Stimulated activated effector memory CD8-positive, alpha-beta T cell treated with anti-CD3 and anti-CD28 coated beads, Interleukin-12 subunit alpha, Interleukin-12 subunit beta, amount 100 ng/mL, for 72 hours (primary cell): ENCODE data around the gene PPTC7.
"Not testable (repeated sequence)": the region's sequence is repeated elsewhere in the genome, so short reads cannot be mapped to it uniquely, and the experiment has no call there.

Experiments
- ATAC-seq: fragments of 150-1000 bp; cut with Tn5 transposase; 2 replicates; pipeline ENCODE4 v1.10.0; 2021
- DNase-seq, 2 donors: peaks; one replicate each; pipeline ENCODE4 v3.0.0; 2021 to 2022; ENCODE audit warnings: low spot score in 2 of 2
- H3K27ac Mint-ChIP-seq: one replicate; pipeline ENCODE4 v1.8.0; 2022; ENCODE audit warnings: mild to moderate bottlenecking, mixed read lengths
- H3K36me3 Mint-ChIP-seq: one replicate; pipeline ENCODE4 v1.8.0; 2022; ENCODE audit warnings: mild to moderate bottlenecking, mixed read lengths
- H3K4me1 Mint-ChIP-seq: one replicate; pipeline ENCODE4 v1.8.0; 2022; ENCODE audit warnings: mixed read lengths
- H3K4me3 Mint-ChIP-seq: one replicate; pipeline ENCODE4 v1.8.0; 2022; ENCODE audit warnings: mild to moderate bottlenecking, mixed read lengths
- H3K9me3 Mint-ChIP-seq: one replicate; pipeline ENCODE4 v1.8.0; 2022; ENCODE audit warnings: mixed read lengths

The PPTC7 gene

GRCh38 chr12:110556705-110557104 lies 26.4 kb downstream of the PPTC7 start:
- no peak overlapping the region for H3K4me3 Mint-ChIP-seq
- peaks cover 50% of the 10 kb centered on the region for H3K4me1 Mint-ChIP-seq
- ATAC-seq (no peak), DNase-seq (no peak)
- peak overlapping the region; percentile 80 for H3K27ac Mint-ChIP-seq
- H3K36me3 Mint-ChIP-seq = peaks cover 25% of the 10 kb centered on the region
- H3K9me3 Mint-ChIP-seq = no peaks in the 10 kb centered on the region

GRCh38 chr12:110555577-110556406 lies 27.3 kb downstream of the PPTC7 start:
- H3K27ac Mint-ChIP-seq = peak overlapping the region; percentile 80
- peaks cover 43% of the 10 kb centered on the region for H3K4me1 Mint-ChIP-seq
- no peak overlapping the region for H3K4me3 Mint-ChIP-seq
- DNase-seq (no peak), ATAC-seq (no peak)
- H3K36me3 Mint-ChIP-seq = peaks cover 28% of the 10 kb centered on the region
- H3K9me3 Mint-ChIP-seq = no peaks in the 10 kb centered on the region

- peaks cover 40% of the 10 kb centered on the region for H3K36me3 Mint-ChIP-seq
- ATAC-seq (no peak), DNase-seq (no peak)
- no peak overlapping the region for H3K4me3 Mint-ChIP-seq
- peaks cover 48% of the 10 kb centered on the region for H3K4me1 Mint-ChIP-seq
- no peaks in the 10 kb centered on the region for H3K9me3 Mint-ChIP-seq
- H3K27ac Mint-ChIP-seq = no peak overlapping the region
Measured at GRCh38 chr12:110554184-110554583, 28.9 kb downstream of the PPTC7 start.

GRCh38 chr12:110550981-110551380 lies 32.1 kb downstream of the PPTC7 start:
- peaks cover 44% of the 10 kb centered on the region for H3K4me1 Mint-ChIP-seq
- ATAC-seq (no peak), DNase-seq (no peak)
- no peak overlapping the region for H3K27ac Mint-ChIP-seq
- peaks cover 62% of the 10 kb centered on the region for H3K36me3 Mint-ChIP-seq
- no peak overlapping the region for H3K4me3 Mint-ChIP-seq
- H3K9me3 Mint-ChIP-seq = no peaks in the 10 kb centered on the region

GRCh38 chr12:110549716-110550115 lies 33.4 kb downstream of the PPTC7 start:
- Mint-ChIP-seq H3K27ac (peak overlapping the region; percentile 23), H3K9me3 (no peaks in the 10 kb centered on the region), H3K4me1 (peaks cover 38% of the 10 kb centered on the region), H3K36me3 (peaks cover 74% of the 10 kb centered on the region), H3K4me3 (no peak overlapping the region)
- DNase-seq = no peak
- no peak for ATAC-seq

- Mint-ChIP-seq H3K4me3 (no peak overlapping the region), H3K27ac (peak overlapping the region; percentile 23), H3K9me3 (no peaks in the 10 kb centered on the region), H3K36me3 (peaks cover 85% of the 10 kb centered on the region), H3K4me1 (peaks cover 40% of the 10 kb centered on the region)
- DNase-seq (no peak), ATAC-seq (peak; percentile 48)
Measured at GRCh38 chr12:110548678-110549077, 34.4 kb downstream of the PPTC7 start.

GRCh38 chr12:110547090-110547489 lies 36.0 kb downstream of the PPTC7 start:
- H3K36me3 Mint-ChIP-seq = peaks cover 98% of the 10 kb centered on the region
- H3K9me3 Mint-ChIP-seq = no peaks in the 10 kb centered on the region
- H3K4me3 Mint-ChIP-seq = no peak overlapping the region
- ATAC-seq (no peak), DNase-seq (no peak)
- peaks cover 45% of the 10 kb centered on the region for H3K4me1 Mint-ChIP-seq
- H3K27ac Mint-ChIP-seq = peak overlapping the region; percentile 34

GRCh38 chr12:110546339-110546738 lies 36.8 kb downstream of the PPTC7 start:
- ATAC-seq = no peak
- peaks cover 39% of the 10 kb centered on the region for H3K4me1 Mint-ChIP-seq

GRCh38 chr12:110545812-110546211 lies 37.3 kb downstream of the PPTC7 start:
- DNase-seq (no peak), ATAC-seq (no peak)
- no peaks in the 10 kb centered on the region for H3K9me3 Mint-ChIP-seq
- H3K27ac Mint-ChIP-seq = peak overlapping the region; percentile 34
- no peak overlapping the region for H3K4me3 Mint-ChIP-seq
- peaks cover 98% of the 10 kb centered on the region for H3K36me3 Mint-ChIP-seq
- peaks cover 39% of the 10 kb centered on the region for H3K4me1 Mint-ChIP-seq

More at GRCh38 chr12:110546339-110546738, 36.8 kb downstream of the PPTC7 start:
- H3K36me3 Mint-ChIP-seq = peaks cover 98% of the 10 kb centered on the region
- no peak overlapping the region for H3K4me3 Mint-ChIP-seq
- no peaks in the 10 kb centered on the region for H3K9me3 Mint-ChIP-seq
- no peak for DNase-seq
- peak overlapping the region; percentile 34 for H3K27ac Mint-ChIP-seq

GRCh38 chr12:110545259-110545658 lies 37.9 kb downstream of the PPTC7 start:
- Mint-ChIP-seq H3K4me1 (peaks cover 39% of the 10 kb centered on the region), H3K36me3 (peaks cover 98% of the 10 kb centered on the region)
- H3K27ac Mint-ChIP-seq, H3K9me3 Mint-ChIP-seq, ATAC-seq, DNase-seq, H3K4me3 Mint-ChIP-seq: not testable (repeated sequence)

- DNase-seq (no peak), ATAC-seq (no peak)
- Mint-ChIP-seq H3K27ac (peak overlapping the region; percentile 30), H3K4me3 (no peak overlapping the region), H3K36me3 (peaks cover 98% of the 10 kb centered on the region), H3K4me1 (peaks cover 30% of the 10 kb centered on the region), H3K9me3 (no peaks in the 10 kb centered on the region)
Measured at GRCh38 chr12:110543965-110544364, 39.2 kb downstream of the PPTC7 start.

- Mint-ChIP-seq H3K9me3 (no peaks in the 10 kb centered on the region), H3K36me3 (peaks cover 99% of the 10 kb centered on the region), H3K4me1 (peaks cover 25% of the 10 kb centered on the region), H3K27ac (peak overlapping the region; percentile 30), H3K4me3 (no peak overlapping the region)
- DNase-seq (no peak), ATAC-seq (no peak)
Measured at GRCh38 chr12:110543252-110543959, 39.7 kb downstream of the PPTC7 start.

GRCh38 chr12:110540048-110540447 lies 43.1 kb downstream of the PPTC7 start:
- Mint-ChIP-seq H3K36me3 (peaks cover 100% of the 10 kb centered on the region), H3K27ac (peak overlapping the region; percentile 17), H3K4me1 (peaks cover 13% of the 10 kb centered on the region), H3K9me3 (no peaks in the 10 kb centered on the region), H3K4me3 (no peak overlapping the region)
- ATAC-seq = no peak
- no peak for DNase-seq

- peaks cover 13% of the 10 kb centered on the region for H3K4me1 Mint-ChIP-seq
- no peak for DNase-seq
- no peaks in the 10 kb centered on the region for H3K9me3 Mint-ChIP-seq
- H3K27ac Mint-ChIP-seq = peak overlapping the region; percentile 80
- no peak overlapping the region for H3K4me3 Mint-ChIP-seq
- peaks cover 100% of the 10 kb centered on the region for H3K36me3 Mint-ChIP-seq
- no peak for ATAC-seq
Measured at GRCh38 chr12:110538869-110539622, 44.1 kb downstream of the PPTC7 start.
